Ureter (tissue), 1 donor: Measurements from ENCODE around the gene ZBTB8A. TPM values are rescaled to one million over a fixed set of nuclear protein-coding genes. Genes with fewer than 3 reads are reported as not detected.
"Not testable (repeated sequence)": the region's sequence is repeated elsewhere in the genome, so short reads cannot be mapped to it uniquely, and the experiment has no call there.

Experiments
- DNase-seq: peaks from one replicate; pipeline ENCODE4 v3.0.0-alpha.2; 2020; ENCODE audit warnings: low spot score
- total RNA-seq: library from RNA; stranded (reverse); gene quantifications from one replicate; pipeline ENCODE4 v1.2.4, GENCODE V29; 2023
- donor health status: DM: yes; HTN: yes; CAD: no.

Gene ZBTB8A
- total RNA-seq, 1 donor from 2014 or later = 10.5 TPM

GRCh38 chr1:32619701-32620485 is 80.7 kb downstream of the ZBTB8A start:
- no peak for DNase-seq

DNA sequence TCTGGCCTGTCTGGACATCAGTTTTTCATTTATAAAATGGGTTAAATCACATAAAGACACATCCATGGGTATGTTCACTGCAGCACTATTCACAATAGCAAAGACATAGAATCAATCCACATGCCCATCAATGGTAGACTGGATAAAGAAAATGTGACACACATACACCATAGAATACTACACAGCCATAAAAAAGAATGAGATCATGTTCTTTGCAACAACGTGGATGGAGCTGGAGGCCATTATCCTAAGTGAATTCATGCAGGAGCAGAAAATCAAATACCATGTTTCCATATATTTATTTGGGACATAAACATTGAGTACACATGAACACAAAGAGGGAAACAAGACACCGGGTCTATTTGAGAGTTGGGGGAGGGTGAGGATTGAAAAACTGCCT is 83.0 kb downstream of the ZBTB8A start:
- DNase-seq = no peak

GRCh38 chr1:32622806-32623681 is 83.8 kb downstream of the ZBTB8A start:
- no peak for DNase-seq

- DNase-seq = no peak
These were observed 84.5 kb downstream of the ZBTB8A start for GRCh38 chr1:32623775-32624174.

GRCh38 chr1:32626176-32626575 is 86.9 kb downstream of the ZBTB8A start:
- DNase-seq = no peak

- DNase-seq = no peak
These were observed 88.5 kb downstream of the ZBTB8A start for GRCh38 chr1:32627596-32628162.

DNA sequence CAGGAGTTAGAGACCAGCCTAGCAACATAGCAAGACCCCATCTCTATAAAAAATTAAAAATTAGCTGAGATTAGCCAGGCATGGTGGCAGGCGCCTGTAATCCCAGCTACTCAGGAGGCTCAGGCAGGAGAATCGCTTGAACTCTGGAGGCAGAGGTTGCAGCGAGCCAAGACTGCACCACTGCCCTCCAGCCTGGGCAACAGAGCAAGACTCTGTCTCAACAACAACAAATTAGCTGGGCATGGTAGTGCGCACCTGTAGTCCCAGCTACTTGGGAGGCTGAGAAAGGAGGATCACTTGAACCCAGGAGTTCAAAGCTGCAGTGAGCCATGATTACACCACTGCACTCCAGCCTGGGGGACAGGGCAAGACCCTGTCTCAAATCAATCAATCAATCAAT is 90.9 kb downstream of the ZBTB8A start:
- DNase-seq = not testable (repeated sequence)

- DNase-seq = no peak
These were observed 93.6 kb downstream of the ZBTB8A start for GRCh38 chr1:32632829-32633228.

GRCh38 chr1:32635508-32636277 is 96.5 kb downstream of the ZBTB8A start:
- no peak for DNase-seq

DNA sequence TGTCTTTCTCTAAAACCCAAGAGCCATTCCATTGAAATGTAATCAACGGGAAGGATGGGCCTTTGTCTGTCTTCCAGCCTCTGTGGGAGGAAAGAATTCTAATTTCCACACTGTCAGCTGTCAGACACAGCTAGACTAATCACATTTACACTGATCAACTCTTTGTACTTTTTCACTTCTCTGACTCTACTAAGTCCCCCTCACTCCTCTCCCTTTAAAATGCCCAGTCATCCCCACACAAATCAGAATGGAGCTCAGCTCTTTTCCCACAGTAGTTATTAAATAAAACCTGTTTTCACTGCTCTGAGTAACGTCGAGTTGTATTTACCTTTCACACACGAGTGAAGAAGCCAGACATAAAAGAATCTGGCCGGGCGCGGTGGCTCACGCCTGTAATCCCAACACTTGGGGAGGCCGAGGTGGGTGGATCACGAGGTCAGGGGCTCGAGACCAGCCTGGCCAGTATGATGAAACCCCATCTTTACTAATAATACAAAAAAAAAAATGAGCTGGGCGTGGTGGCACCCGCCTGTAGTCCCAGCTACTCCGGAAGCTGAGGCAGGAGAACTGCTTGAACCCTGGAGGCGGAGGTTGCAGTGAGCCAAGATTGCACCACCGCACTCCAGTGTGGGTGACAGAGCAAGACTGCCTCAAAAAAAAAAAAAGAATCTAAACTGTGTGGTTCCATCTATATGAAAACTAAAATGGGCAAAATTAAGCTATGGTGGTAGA is 97.9 kb downstream of the ZBTB8A start:
- DNase-seq = no peak

DNA sequence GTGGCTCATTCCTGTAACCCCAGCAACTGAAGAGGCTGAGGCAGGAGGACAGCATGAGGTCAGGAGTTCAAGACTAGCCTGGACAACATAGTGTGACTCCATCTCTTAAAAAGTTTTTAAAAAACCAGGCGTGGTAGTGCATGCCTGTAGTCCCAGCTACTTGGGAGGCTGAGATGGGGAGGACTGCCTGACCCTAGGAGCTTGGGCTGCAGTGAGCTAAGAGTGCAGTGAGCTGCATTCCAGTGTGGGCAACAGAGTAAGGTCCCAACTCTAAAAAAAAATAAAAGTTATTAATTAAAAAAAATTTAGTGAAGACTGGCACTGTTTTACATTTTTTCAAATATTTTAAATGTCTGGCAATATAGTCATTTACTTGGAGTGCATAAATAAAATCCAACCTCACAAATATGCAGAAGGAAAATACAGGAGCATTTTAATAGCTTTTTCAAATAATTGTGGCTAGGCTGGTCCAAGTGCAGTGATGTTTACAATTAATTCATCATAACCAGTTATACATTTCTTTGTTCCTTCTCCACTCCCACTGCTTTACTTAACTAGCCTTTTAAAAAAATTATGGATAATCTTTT is 100.4 kb downstream of the ZBTB8A start:
- DNase-seq = no peak

- DNase-seq = not testable (repeated sequence)
These were observed 103.1 kb downstream of the ZBTB8A start for GRCh38 chr1:32642292-32642827.

- no peak for DNase-seq
These were observed 105.2 kb downstream of the ZBTB8A start for GRCh38 chr1:32644426-32644825.

GRCh38 chr1:32647308-32648134 is 108.3 kb downstream of the ZBTB8A start:
- DNase-seq = no peak

DNA sequence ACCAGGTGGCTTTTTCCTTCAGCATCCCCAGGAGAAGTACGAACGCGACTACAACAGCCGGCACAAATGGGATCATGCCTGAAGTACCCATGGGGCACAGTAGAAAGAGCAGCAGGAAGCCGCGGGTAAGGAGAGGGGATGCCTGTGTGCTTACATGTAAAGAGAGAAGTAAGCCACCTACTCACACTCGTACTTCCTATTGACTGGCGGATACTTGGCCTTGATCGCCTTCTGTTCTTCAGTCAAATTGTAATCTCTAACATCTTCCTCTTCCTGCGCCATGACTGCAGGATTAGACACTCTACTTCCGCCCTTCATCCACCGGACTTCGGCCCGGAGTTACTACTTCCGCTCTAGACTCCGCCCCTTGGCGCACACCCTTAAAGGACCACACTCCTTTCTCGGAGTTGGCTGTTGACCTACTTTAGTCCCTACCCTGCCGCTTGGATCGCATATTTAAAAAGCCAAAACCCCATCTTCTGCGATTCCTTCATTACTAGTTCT is 111.1 kb downstream of the ZBTB8A start, which contains the start of gene ZBTB8OS:
Gene ZBTB8OS, minus strand, starts transcription at position 303 of the 504 bp plus-strand sequence. Its CDS starts 21 bp downstream, at position 282.
- peak; percentile 92 for DNase-seq

DNA sequence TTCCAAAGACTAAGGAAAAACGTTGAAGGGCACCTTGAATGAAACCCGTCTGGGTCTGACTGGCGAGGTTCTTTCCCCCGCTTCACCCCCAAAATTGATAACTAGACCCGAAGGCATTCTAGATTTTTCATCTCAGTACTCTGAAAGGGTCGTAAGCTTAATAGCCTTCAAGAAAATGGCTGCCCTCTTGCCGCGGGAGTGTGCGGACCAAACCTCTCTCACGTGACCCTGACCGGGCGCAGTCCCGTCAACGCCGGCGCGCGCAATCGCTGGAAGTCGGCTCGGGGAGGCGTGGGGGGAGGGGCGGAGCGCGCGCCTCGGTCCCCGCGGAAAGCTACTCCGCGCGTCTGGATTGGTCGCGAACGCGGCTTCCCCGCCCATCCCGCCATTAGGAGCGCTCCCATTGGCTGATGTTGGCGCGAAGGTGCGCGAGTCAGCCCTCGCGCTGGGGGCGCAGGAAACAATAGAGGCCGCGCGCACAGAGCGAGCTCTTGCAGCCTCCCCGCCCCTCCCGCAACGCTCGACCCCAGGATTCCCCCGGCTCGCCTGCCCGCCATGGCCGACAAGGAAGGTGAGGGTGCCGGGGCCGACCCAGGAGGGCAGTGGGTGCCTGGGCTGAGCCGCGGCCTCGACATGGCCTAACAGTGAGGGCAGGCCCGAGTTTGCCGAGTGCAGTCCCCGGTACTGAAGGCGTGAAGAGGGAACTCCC is 111.7 kb downstream of the ZBTB8A start, which contains the start of gene RBBP4:
Gene RBBP4, plus strand, starts transcription at position 457 of the 709 bp plus-strand sequence. Its CDS starts 99 bp downstream, at position 556.
- peak; percentile 98 for DNase-seq

- no peak for DNase-seq
These were observed 112.3 kb downstream of the ZBTB8A start for GRCh38 chr1:32651461-32652073.
